Chondrocyte (in vitro differentiated cells): ENCODE data around the gene VASH2. TPM values are rescaled to one million over a fixed set of nuclear protein-coding genes. Genes with fewer than 3 reads are reported as not detected.
"Not testable (repeated sequence)": the region's sequence is repeated elsewhere in the genome, so short reads cannot be mapped to it uniquely, and the experiment has no call there.

ENCODE experiments used
- DNase-seq: peaks from one replicate; pipeline ENCODE4 v3.0.0; 2021; ENCODE audit warnings: mixed read lengths, low spot score
- H3K27ac Mint-ChIP-seq: one replicate; pipeline ENCODE4 v1.8.0; 2021; ENCODE audit warnings: mild to moderate bottlenecking, moderate library complexity, mixed read lengths; ENCODE audit not compliant: unreplicated experiment
- H3K27me3 Mint-ChIP-seq: 2 replicates; pipeline ENCODE4 v1.8.0; 2021; ENCODE audit warnings: low read depth, mixed read lengths
- H3K36me3 Mint-ChIP-seq: 2 replicates; pipeline ENCODE4 v1.8.0; 2021; ENCODE audit warnings: low read depth, mixed read lengths
- H3K4me1 Mint-ChIP-seq: 2 replicates; pipeline ENCODE4 v1.8.0; 2021; ENCODE audit warnings: low read depth, mild to moderate bottlenecking, mixed read lengths
- H3K4me3 Mint-ChIP-seq: one replicate; pipeline ENCODE4 v1.8.0; 2021; ENCODE audit warnings: mild to moderate bottlenecking, moderate library complexity, mixed read lengths; ENCODE audit not compliant: unreplicated experiment
- H3K9me3 Mint-ChIP-seq: 2 replicates; pipeline ENCODE4 v1.8.0; 2021; ENCODE audit warnings: low read depth, mixed read lengths
- CTCF ChIP-seq: fragments of 200-600 bp; sonication (generic); IDR thresholded peaks from 2 replicates; pipeline ENCODE4 v1.5.0; 2021; ENCODE audit warnings: antibody characterized with exemption, mild to moderate bottlenecking, moderate library complexity
- total RNA-seq: library from RNA; stranded (reverse); gene quantifications from 3 replicates; pipeline ENCODE4 v1.2.1, GENCODE V29; 2021

The VASH2 gene
- total RNA-seq, 1 donor from 2014 or later, result 2.3 TPM

GRCh38 chr1:212958175-212958574, 7.8 kb downstream of the VASH2 start:
- H3K27ac Mint-ChIP-seq, result peak overlapping the region; percentile 36
- no peak for TF ChIP-seq CTCF

GRCh38 chr1:212959266-212960220, 9.2 kb downstream of the VASH2 start:
- no peak overlapping the region for H3K27ac Mint-ChIP-seq
- H3K36me3 Mint-ChIP-seq, result peaks cover 8% of the 10 kb centered on the region

More at GRCh38 chr1:212958175-212958574, 7.8 kb downstream of the VASH2 start:
- no peak for DNase-seq
- no peaks in the 10 kb centered on the region for H3K27me3 Mint-ChIP-seq
- no peaks in the 10 kb centered on the region for H3K9me3 Mint-ChIP-seq
- H3K36me3 Mint-ChIP-seq, result peaks cover 8% of the 10 kb centered on the region
- no peak overlapping the region for H3K4me3 Mint-ChIP-seq
- peaks cover 16% of the 10 kb centered on the region for H3K4me1 Mint-ChIP-seq

GRCh38 chr1:212960932-212961331, 10.6 kb downstream of the VASH2 start:
- DNase-seq, result no peak
- no peak overlapping the region for H3K4me3 Mint-ChIP-seq
- peaks cover 8% of the 10 kb centered on the region for H3K36me3 Mint-ChIP-seq
- H3K4me1 Mint-ChIP-seq, result peaks cover 16% of the 10 kb centered on the region
- no peaks in the 10 kb centered on the region for H3K27me3 Mint-ChIP-seq
- TF ChIP-seq CTCF, result no peak
- no peak overlapping the region for H3K27ac Mint-ChIP-seq
- H3K9me3 Mint-ChIP-seq, result no peaks in the 10 kb centered on the region

More at GRCh38 chr1:212959266-212960220, 9.2 kb downstream of the VASH2 start:
- no peak for TF ChIP-seq CTCF
- H3K9me3 Mint-ChIP-seq, result no peaks in the 10 kb centered on the region
- no peak for DNase-seq
- no peak overlapping the region for H3K4me3 Mint-ChIP-seq
- no peaks in the 10 kb centered on the region for H3K27me3 Mint-ChIP-seq
- peaks cover 16% of the 10 kb centered on the region for H3K4me1 Mint-ChIP-seq

GRCh38 chr1:212962509-212962908, 12.2 kb downstream of the VASH2 start:
- Mint-ChIP-seq H3K9me3 (no peaks in the 10 kb centered on the region), H3K4me1 (peaks cover 16% of the 10 kb centered on the region), H3K4me3 (no peak overlapping the region), H3K27ac (no peak overlapping the region), H3K36me3 (peaks cover 8% of the 10 kb centered on the region), H3K27me3 (no peaks in the 10 kb centered on the region)
- DNase-seq, result no peak
- TF ChIP-seq CTCF, result no peak

- H3K27ac Mint-ChIP-seq, result no peak overlapping the region
- H3K9me3 Mint-ChIP-seq, result no peaks in the 10 kb centered on the region
- no peaks in the 10 kb centered on the region for H3K27me3 Mint-ChIP-seq
- peaks cover 6% of the 10 kb centered on the region for H3K36me3 Mint-ChIP-seq
- H3K4me1 Mint-ChIP-seq, result peaks cover 4% of the 10 kb centered on the region
- TF ChIP-seq CTCF, result no peak
- H3K4me3 Mint-ChIP-seq, result no peak overlapping the region
- no peak for DNase-seq
Measured at GRCh38 chr1:212964102-212964501, 13.8 kb downstream of the VASH2 start.

GRCh38 chr1:212964993-212965392, 14.7 kb downstream of the VASH2 start:
- not testable (repeated sequence) for H3K4me1 Mint-ChIP-seq, DNase-seq, H3K27me3 Mint-ChIP-seq, H3K9me3 Mint-ChIP-seq, H3K4me3 Mint-ChIP-seq, H3K27ac Mint-ChIP-seq, H3K36me3 Mint-ChIP-seq
